GM18499 (cell line): ENCODE measurements around the gene PBX3.
A peak's percentile ranks its signal among the peaks of the same experiment; 100 is the strongest.

Experiments
- ATAC-seq: cut with Tn5 transposase; IDR thresholded peaks from one replicate; pipeline ENCODE4 v1.9.1; 2021; ENCODE audit warnings: moderate number of reproducible peaks; ENCODE audit not compliant: insufficient read depth, unreplicated experiment

Gene PBX3

DNA sequence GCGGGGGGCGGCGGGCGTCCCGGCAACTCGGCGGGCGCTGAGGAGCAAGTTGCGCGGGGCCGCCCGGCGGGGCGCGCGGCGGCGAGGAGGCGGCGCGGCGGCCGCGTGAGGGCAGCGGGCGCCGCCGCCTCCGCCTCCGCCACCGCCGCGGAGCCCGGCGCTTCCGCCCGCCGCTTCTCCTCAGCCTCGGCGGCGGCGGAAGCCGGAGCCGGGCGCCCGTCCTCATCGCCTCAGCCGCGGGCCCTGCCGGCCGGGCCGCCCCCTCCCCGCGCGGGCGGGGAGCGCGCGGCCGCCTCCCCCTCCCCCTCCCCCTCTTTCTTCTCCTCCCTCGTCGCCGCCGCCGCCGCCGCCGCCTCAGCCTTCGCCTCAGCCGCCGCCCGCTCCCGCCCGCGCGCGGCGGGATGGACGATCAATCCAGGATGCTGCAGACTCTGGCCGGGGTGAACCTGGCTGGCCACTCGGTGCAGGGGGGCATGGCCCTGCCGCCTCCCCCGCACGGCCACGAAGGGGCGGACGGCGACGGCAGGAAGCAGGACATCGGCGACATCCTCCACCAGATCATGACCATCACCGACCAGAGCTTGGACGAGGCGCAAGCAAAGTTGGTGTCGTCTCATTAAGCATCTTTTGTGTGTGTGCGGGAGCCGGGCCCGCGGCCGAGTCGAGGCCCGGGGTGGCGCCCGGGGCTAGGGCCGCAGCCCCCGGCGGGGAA is at the start of gene PBX3:
PBX3 (plus strand) TSS at position 321 of the 712 bp plus-strand sequence.
- ATAC-seq, result no peak

DNA sequence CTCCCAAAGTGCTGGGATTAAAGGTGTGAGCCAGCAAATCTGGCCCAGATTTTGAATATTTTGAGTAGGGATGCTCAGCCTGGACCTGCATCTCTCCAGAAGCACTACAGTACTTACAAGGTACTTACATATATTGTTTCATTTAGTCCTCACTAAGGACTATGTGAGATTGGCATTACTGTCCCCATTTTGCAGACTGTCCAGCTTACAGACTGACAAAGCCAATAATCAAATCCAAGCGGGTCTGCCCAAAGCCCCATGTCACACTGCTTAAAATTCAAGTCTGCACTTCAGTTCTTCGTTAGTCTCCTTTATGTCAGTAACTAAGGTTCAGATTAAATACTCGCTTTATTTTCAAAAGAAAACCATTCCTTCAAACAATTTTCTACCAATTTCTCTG is 47.3 kb upstream of the PBX3 start:
- ATAC-seq, result no peak

DNA sequence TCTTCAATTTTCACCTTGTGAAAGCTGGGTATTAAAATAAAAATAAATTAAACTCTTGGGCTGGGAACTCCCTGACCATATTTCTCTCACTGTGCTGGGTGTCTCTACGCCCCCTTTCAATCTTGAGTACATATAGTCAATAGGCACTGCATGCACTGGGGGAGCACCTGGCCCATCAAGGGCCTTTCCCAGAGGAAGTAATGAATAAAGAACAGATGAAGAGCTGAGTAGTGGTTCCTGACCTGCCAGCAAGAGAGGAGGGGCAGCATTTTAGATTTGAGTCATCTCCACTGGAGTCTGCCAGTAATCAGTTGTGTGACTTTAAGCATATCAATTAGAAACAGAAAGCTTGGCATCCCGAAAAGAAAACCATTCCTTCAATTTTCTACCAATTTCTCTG is 46.4 kb upstream of the PBX3 start:
- ATAC-seq, result peak; percentile 60

DNA sequence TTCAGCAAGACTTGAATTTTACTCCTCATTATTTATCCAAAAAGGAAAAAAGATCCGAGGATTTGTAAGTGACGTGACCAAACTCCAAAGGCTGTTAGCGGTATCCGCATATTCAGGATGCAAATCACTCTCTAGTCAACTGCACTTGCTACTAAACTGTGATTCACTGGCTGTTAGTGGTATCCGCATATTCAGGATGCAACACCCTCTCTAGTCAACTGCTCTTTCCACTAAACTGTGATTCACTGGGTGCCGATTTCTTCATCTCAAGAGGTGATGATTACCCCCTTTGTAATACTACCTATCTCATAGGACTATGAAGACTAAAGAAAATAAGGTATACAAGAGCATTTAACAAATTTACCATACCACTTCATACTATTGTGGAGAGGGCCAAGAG is 45.8 kb upstream of the PBX3 start:
- ATAC-seq, result no peak

DNA sequence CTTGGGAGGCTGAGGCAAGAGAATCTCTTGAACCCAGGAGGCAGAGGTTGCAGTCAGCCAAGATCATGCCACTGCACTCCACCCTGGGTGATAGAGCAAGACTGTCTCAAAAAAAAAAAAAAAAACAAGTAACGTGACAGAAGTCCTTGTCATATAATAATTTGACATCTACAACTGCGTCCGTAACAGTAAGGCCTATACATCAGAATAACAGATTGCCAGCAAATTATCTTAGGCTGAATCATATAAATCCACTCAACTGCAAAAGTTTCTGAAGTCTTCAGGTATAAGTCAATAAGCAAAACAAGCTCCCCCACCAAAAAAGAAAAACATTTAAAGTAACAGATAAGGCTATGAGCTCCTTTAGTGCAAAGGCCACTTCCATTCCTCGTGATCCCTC is 43.5 kb upstream of the PBX3 start:
- ATAC-seq, result no peak

DNA sequence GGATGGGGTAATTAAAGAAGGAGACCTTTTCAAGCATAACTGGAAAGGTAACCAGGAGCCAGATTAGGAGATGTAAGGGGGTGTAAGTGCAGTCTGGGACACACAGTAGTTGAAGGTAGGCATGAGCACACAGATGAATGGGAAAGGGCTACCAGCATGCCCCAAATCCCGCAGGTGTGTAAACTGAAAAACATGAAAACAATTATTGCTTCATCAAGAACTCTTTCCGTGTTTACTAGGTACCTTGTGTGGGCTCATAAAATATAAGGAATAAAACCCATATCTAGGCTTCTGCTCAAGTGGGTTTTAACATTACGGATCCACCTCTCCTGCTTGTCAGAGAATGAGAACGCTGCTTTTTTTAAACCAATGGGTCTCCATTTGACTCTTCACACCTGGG is 41.3 kb upstream of the PBX3 start:
- ATAC-seq, result no peak

DNA sequence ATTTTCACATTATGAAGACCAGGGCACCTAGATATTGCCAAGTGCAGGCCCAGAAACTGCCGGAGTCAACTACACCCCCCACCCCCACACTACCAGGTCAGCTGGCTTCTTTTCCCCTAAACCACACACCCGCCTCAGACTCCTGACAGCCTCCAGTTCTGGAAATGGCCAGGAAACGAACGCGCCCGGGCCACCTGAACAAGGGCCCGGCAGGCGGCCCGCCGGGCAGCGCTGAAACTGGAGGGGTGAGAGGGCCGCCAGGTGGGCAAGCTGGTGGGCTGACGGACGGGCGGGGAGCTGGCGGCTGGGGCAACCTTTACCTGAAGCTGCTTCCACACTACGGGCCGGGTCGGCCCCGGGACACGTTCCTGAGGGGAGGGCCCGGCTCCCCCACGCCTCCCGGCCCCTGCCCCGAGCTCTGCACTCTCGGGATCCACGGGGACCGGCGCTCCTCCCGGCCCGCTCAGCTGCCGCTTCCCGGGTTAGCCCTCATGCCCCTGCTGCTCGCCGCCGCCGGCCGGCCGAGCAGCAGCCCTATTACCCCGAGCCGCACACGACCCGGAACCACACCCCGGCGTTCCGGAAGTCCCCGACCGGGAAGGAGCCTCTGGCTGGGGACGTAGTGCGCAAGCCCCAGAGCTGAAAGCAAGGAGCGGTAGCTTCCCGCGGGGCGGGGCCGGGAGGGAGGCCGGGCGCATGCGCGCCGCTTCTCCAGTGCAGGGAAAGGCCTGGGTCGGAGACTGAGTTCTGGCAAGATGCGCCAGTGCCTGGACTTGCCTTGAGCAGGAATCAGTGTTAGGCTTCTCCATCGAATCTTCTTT is 40.3 kb upstream of the PBX3 start, which contains the start of gene MAPKAP1:
MAPKAP1 (minus strand) TSS at position 558 of the 821 bp plus-strand sequence. CDS start 34,634 bp downstream, outside the sequence.
- peak; percentile 79 for ATAC-seq

DNA sequence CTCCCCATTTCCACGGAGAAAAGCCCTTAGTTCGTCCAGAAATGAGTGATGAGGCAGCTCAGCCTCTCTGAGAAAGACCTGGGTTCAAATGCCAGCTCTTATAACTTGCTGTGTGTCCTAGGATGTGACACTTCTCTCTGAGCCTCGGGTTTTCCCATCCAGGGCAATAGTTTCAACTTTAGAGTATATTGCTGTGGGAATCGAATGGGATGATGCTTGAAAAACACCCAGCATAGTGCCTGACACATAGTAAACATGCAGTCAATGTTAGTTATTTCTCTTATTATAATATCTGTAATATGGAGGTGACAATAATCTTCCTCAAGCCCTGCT is 39.7 kb upstream of the PBX3 start:
- peak; percentile 12 for ATAC-seq

DNA sequence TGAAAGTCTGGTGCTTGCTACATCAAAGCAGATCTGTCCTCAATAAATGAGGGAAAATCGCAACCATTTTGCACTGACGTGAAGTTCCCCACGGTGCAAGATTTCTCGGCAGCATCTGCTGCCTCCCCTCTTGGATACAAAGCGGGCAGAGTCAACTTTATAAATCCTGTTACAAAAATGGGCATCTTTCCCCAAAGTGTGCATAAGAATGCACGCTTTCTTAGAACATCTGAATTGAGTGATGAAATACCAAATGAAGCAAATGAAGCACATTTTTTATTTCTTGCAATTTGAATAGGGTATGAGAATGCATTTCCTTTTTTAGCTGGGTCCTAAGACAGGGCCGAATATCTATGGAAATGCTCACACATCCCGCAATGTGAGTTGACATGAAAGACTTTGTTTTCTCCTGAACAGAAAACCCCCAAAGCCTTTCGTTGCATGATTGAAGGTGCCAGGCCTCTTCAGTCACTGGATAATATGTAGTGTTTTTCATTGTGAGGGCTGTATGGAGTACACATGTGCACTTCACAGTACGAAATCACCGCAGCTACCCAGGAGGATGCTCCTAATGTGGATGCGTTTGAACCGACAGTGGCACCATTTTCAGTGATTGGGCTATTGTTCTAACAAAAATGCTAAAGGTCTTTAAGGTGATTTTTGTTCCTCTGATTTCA is 20.6 kb upstream of the PBX3 start:
- ATAC-seq, result no peak

DNA sequence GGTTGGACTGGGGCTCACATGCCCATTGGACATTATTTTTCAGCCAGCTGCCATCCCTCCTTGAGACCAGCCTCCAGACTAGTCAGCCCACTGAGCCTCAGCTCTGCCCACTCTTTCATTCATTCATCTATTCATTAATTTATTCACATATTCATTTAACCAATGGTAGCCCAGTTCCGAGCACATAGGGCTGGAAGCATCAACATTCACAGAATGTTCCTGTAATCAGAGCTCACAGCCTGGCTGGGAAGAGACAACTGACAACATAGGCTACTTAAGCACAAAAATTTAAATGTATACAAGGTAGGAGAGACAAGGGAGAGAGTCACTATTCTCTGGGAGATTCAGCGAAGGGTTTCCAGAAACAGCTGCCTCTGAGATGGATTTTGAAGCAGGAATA is 17.0 kb upstream of the PBX3 start:
- no peak for ATAC-seq

DNA sequence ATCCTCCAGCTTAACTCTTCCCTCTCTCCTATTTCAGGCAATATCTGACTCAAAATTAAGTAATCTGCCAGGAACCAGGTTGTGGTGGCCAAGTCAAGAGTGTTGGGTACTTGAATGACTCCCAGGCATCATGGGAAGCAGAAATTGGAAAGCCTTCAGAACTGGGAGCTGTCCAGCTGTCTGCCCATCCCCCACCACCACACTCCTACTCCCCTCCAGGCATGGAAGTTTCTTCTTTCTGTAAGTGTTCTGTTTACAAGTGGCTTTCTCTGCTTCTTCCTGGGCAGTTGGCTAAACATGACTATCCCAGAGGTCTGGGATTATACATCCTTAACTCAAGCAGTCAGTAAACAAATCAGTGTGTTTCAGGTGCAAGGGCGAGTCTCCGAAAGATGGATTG is 14.6 kb upstream of the PBX3 start:
- ATAC-seq, result no peak

DNA sequence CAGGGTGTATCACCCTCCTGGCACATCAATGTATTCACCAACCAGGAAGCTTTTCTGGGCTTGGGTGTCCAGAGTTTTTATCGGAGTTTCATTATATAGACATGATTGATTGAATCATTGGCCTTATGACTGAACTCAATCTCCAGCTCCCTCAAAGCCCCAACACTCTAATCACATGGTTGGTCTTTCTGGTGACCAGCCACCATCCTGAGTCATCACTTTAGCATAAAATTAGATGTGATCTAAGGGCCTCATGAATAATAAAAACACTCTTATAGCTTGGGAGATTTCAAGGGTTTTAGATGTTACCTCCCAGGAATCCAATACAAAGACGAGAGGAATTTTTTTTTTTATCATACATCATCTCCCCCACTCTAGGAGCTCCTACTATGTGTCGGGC is 7.7 kb upstream of the PBX3 start:
- no peak for ATAC-seq

DNA sequence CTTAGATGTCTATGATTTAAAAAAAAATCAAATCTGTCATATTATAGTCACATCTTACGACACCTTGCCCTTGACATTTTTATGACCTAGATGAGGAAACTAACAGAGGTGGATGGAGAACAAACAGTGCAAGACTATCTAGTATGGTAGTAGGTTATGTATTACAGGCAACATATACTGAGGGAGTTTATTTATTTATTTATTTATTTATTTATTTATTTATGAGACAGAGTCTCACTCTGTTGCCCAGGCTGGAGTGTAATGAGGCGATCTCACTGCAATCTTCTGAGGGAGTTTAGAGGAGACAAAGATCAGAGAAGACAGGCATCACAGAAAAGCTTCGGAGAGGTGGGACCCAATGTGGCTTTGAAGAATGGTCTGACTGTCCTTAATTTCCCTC is 4.5 kb upstream of the PBX3 start:
- no peak for ATAC-seq

DNA sequence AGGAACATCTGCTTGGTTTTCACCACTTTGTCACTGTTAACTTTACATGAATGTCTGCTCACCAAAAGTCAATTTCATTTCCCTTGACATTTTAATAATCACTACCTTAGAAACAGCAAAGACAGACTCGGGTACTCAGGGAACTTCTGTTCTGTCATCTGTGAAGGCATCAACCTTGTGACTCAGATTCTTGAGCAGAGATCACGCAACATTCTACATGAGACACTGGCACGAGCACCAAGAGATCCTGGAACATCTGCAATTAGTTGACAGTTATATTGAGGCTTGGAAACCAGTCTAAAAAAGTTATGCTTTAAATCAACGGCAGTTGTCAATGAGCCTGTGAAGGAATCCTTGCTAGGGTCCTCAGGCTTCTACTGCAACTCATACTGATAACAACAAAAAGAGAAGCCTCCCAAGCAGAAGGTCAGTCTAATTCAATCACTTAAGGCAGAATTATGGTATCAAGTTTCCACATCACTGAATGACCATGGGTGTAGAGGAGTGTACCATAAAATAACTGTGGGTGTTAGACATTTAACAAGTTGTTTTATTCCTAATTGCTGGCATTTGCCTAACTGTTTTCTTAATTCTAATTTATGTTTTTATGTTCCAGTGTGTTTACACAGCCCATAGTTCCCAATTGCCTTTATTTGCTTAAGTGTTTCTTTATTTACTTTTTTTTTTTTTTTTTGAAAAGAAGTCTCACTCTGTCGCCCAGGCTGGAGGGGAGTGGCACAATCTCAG is 3.3 kb upstream of the PBX3 start:
- ATAC-seq, result no peak

DNA sequence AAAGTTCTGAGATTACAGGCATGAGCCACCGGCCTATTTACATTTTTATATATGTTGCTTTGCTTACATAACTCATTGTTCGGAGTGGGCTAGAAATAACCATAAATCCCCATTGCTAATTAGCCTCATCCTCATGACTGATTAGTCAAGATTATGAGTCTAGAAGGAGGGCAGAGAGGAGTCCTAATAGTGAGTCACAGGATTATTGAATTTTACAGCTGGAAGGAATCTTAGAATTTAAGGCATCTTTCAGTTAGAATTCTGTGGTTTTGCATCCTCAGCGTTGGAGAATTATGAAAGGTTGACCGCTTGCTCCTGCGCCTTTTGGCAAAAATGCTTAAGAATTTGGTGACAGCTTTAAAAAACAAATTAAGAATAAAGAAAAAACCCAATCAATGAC is 2.6 kb upstream of the PBX3 start:
- ATAC-seq, result no peak

DNA sequence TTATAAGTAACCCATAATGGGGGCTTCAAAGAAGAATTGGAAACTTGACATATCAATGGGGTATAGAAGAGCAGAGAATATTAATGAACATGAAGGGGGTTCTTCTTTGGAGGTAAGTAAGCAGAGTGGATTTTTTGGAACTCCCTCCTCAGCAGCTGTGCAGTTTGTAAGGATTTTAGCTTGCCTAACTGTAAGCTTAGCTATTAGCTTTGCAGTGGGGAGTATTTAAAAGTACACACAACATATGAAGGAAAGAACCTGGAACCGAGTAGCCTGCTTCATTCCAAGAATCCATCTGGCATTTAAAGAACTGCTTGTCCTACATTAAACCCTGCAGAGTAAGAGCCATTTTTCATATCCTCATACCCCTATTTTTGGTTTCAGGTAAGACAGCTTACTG is 2.2 kb upstream of the PBX3 start:
- no peak for ATAC-seq

DNA sequence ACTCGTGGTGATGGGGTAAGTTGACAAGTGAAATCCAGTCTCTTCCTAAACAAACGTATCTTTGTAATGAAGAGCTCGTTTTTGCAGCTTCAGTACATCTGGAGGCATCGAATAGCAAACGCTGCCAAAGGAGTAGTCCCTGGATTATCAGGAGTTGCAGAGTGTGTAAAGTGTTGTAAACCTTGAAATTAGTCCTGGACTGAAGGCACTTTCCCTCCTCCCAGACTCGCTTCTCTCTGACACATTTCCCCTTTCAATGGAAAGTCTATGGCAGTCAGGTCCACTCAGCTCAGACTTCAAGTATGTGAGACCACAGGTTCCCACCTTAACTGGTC is 1.5 kb upstream of the PBX3 start:
- no peak for ATAC-seq

DNA sequence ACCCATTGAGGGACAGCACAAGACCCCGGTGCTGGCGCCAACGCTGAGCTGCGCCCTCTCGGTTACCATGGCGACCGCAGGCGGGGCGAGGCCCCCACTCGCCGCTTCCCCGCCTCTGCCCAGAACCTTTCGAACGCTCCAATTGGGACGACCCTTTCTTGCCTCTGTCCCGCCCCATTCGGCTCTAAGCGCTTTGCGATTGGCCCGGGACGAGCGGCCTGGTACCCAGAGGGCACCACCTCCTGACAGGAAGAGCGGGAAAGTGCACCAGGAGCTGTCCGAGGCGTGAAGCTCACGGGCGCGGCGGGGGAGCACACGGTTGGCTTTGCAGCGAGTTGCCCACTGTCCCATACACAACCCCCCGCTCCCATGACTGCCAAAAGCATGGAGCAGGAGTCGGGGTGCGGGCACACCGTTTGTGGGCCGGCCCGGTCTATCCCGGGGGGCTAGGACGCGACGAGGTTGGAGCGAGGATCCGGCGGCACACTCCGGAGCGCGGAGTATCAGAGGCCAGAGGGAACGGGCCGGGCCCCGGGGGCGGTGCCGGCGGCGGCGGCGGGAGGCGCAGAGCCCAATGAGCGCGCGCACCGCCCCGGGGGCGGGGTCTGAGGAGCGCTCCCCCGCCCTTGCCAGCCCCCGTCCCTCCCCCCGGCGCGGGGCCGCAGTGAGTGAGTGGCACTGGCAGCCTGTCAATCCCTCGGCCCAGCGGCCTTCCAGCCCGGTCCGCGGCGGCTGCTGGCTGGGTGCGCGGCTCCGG is 978 bp upstream of the PBX3 start:
- peak; percentile 48 for ATAC-seq

DNA sequence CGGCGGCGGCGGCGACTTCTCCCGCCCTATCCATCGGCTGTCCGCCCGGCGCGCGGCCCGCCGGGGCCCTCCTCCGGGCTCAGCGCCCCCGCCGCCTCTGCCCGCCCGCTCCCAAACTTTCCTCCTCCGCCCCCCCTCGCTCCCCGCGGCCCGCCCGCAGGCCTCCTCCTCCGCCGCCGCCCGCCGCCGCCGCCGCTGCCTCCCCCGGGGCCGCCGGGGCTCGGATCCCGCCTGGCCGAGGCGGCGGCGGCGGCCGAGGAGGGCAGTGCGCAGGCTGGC is 460 bp upstream of the PBX3 start:
- ATAC-seq, result no peak

DNA sequence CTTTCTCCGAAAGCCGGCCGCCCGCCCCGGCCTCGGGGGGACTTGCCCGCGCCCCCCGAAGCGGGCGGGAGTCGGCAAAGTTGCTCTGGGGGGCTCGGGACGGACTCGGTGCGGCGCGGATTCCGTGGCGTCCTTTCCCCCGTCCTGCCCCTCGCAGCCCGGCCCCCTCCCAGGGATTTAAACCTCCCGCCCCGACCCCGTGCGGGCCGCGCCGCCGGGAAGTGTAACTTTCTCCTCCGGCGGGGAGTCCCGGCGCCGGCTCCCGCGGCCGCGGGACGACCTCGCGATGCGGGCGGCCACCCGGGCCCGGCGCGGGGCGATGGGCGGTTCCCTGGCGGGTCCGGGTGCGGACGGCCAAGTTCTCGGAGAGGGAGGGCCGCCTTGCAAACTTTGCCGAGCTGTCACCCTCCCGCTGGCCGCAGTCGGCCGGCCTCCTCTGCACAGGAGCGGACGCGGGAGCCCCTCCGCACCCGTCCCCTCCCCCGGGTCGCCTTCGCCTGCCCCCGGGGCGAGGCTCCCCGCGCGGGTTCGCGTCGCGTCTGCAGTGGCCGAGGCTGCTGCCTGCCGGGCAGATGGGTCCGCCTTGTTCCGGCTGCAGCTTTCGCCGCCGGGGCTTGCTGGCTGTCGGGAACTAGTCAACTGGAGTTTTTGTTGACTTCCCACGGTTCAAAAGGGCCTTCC is 732 bp downstream of the PBX3 start:
- no peak for ATAC-seq
